Measurements from ENCODE around the gene SCD5.

The SCD5 gene

DNA sequence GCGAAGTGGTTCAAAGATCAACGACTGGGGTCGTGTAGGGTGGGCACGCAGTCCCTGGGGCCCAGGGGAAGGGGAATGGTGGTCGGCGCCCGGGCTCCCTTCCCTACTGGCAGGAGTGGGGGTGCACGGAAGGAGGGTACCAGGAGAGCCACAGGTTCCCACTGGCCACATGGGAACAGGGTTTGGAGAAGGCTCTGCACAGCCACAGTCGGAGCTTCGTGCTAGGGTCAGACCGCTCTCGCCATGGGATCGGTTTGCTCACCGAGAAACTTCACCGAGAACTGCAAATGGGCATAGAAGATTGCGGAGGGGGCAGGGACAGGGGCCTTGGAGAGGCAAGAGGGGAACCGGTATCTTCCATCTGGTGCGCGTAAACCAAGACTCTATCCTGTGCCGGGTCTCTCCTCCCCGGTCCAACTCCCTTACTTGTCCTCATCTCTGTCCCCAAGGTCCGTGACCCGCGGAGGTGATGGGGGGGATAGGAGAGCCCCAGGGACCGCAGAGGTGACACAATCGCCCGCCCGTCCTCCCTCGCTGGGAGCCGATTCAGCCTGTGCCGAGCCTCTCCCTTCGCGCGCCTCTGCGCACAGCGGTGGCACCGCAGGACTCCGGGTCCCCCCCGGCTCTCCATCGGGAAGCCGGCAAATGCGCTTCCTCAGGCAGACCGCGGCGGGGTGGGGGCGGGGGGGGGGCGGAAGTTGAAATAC, 1.0 kb downstream of the SCD5 start:
- in situ Hi-C loops (cut with MboI; ENCODE audit: low sequenced_read_pairs): no loop called here

DNA sequence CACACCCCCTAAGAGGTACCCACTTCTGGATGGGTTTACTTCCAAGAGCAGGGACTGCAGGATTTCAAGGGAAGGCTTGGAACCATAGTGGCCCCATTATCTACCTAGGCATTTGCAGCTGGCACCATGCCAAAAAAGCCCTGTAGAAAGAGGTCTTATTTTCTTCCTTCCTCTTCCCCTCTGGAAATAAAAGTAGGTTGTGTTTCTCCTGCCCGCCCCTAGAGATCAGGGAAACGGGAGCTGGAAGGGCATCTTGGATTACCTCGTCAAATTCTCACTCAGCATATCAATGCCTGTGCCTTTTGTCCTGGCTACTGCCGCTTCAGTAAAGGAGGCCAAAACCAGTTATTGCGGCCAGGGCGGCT, 1.6 kb downstream of the SCD5 start:
- in situ Hi-C loops (cut with MboI; ENCODE audit: low sequenced_read_pairs): no loop called here

DNA sequence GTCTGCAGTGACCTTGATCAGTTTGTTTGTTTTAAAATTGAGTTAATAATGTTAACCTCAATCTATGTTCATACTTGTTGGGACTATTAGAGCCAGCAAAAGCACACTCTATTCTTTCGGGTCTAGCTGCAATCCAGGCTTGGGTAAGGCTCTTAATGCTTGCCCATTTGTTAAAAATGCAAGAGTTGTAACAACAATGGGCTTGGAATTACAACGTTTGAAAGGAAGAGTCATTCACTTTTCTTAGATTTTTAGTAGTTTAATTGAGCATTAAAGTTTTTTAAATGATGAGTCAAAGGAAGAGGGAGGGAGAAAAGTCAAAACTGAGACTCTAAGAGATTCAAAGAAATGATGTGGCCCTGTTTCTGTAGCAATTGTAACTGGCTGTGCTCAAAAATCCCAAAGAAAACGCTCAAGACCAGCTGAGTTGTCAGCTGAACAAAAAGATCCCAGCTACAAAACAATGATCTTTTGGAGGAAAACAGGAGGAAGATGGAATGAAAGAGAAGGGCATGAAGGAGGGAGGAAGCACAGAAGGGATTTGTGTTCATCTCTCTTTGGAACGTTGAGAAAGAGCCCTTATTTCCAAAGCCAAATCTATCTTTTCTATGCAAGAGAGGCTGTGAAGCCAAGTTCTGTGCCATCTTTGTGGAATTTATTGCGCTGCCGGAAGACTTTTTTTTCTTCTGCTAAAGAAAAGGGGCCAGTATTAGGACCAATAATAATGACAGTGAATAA, 5.5 kb downstream of the SCD5 start:
- in situ Hi-C loops (cut with MboI; ENCODE audit: low sequenced_read_pairs): no loop called here

DNA sequence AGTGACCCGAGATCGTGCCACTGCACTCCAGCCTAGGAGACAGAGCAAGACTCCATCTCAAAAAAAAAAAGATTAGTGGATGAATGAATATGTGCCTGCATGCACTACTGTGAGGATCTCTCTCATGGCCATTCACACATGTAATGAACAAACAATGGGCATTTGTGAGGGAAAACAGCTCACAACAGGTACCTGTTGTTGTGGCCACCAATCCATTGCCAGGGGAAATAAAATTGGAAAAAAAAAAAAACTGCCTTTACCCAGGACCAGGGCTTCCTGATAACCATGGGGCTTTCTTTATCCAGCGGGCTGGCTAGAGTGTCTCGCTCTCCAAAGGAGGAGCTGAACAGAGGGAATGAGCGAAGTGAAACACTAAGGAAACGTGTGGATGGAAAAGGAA, 7.4 kb downstream of the SCD5 start:
- in situ Hi-C loops (cut with MboI; ENCODE audit: low sequenced_read_pairs): no loop called here

DNA sequence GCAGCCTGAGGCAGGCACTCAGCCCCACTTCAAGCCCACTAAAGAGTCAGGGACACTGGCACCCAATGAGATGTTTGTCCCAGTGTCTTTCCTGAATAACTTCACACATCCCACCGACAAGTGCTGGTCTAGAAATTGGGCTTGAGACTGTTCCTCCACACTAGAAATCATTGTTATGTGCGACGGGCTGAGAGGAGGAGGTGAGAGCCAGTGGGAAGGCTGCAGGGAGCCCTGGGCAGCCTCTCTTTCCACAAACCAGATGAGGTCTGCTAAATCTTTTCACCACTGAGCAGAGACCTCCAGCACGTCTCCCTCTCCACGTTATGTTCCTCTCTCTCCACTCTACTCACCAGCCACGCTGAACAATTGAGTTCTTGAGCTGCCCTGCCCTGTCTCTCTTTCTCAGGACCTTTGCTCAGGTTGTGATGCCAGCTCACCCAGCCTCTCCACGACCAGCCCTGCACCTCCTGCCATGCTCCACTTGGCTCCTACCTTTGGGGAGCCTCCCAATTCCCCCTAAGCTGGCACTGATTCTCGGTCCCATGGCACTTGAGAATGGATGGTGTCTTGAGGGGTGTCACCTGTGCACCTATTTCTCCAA, 8.4 kb downstream of the SCD5 start:
- in situ Hi-C loops (cut with MboI; ENCODE audit: low sequenced_read_pairs): no loop called here

DNA sequence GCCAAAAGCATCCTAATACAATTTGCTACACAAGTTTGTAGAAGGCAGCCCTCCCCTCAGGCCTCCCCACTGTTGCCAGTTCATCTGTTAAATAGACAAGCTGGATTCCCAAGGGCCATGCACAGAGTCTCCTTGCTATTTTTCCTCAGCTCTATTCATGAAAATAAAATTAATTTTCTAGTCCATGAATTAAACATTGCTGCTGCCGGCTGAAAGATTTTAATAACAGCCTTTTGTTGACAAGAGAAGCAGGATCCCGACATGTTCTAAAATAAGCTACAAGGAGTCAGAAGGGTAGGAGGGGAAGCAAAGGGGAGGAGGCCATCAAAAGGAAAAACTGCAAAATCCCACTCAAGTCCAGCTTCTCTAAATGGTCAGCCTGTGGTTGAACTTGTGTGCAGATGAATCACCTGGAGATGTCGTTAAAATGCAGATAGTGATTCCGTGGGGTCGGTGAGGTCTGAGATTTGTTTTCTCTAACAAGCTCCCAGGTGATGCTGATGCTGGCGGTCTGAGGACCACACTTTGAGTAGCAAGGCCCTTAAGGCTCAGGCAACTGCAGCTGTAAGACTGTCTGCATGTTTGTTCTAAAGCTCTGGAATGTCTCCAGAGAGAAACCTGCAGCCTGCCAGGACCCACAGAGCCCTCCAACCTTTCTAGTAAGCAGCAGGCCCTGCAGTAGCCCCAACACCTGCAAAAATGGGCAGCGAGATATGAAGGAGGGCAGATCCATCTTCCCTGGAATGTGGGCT, 9.4 kb downstream of the SCD5 start:
- in situ Hi-C loops (cut with MboI; ENCODE audit: low sequenced_read_pairs): no loop called here

DNA sequence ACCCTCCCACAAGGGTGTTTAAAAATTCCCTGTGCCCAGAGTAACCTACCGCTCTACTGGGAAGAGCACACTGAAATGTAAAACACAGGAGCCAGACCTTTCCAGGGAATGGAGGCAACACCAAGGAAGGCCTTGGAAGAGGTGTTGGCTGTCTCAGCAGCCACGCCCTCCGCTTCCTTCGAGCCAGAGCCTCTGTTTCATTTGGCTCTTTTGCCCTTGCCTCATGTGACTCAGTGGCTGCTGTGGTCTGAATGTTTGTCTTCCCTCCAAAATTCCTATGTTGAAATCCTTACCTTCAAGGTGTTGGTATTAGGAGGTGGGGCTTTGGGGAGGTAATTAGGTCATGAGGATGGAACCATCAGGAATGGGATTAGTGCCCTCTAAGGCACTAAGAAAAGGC, 11.3 kb downstream of the SCD5 start:
- in situ Hi-C loops (cut with MboI; ENCODE audit: low sequenced_read_pairs): no loop called here

DNA sequence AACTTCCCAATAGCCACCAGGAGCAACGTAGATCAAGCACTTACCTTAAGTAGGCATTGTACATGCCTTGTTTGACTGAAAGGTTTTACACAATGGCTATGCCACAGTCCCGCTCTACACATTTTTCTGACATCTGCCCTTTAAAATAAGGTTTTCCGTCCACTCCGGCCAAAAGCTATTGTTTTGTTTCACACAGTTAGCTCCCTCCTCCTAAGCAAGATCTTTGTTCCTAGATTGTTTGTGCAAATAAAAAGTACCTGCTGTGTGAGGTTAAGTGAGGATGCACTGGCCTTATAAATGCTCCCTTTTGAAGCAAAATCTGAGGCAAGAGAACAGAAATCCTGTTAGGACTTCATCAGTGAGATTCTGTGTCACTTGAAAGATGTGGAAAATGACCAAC, 11.8 kb downstream of the SCD5 start:
- in situ Hi-C loops (cut with MboI; ENCODE audit: low sequenced_read_pairs): no loop called here

DNA sequence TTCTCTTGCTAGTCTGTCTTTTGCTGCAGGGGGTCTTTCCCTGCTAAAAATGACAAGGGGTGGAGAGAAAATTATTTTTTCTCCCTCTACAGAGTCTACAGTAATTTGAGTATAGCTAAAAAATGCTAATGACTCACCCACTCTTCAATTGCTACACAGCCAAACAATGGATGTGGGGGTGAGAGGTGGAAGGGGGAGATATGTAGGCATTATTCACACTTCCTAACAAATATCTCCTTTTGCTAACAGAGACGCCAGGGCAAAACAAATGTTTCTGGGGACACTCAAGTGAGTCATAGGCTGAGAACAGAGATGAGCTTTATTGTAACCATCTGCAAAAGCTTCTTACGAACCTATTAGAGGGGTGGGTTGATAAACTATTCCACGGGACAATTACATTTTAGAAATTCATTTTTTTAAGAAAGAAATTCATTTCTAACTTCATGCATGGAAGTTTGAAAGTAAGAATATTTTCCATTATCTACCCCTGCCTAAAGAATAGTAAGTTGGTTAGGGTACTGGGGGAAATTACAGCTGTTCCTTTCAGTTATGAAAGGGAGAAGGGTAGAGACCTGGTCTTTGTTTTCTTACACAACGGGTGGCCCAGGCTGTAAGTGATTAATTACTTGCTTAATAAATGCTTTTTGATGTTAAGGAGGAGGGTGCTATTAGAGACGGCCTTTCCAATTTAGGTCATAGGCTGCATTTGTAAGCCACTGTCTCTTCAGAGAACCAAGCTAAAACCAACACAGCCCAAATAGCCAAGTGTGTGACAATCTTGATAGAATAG, 12.8 kb downstream of the SCD5 start:
- in situ Hi-C loops (cut with MboI; ENCODE audit: low sequenced_read_pairs): no loop called here

DNA sequence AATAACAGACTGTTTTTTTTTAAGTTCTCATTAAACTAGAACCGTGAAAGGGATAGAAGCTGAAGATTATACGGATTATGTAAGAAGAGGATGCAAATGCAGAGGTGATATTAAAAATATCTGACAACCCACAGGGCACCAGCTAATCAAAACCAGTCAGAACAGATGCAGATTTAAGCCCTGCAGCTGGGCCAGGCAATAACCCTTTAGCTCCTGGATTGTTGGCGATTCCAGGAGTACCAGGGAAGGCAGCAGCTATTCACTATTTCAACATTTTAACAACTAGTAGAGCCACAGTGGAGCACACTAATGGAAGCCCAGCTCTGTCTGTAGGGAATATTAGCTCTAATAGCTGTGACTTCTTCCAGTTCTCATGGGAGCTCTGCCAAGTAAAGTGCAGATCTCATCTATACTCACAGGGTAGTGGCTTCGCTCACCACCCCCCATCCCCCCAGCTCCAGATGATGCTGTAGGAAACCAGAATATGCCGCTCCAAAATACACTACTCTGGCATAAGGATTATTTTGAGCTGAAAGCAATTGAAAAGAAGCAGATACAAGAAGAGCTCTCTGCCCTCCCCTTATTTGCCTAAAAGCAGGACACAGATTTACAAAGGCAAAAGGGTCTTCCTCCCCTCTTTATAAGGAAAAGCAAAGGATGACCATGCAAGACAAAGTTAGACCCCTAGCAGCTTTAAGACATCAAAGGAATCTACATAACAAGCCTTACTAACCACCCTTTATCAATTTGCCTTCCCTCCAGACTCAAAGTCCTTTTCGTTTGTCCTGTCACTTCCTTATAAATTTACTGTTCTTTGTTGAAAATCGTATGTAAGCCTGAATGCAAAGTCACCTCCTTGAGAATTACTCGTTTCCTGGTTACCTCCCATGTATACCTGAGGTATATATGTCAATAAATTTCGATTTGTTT, 13.7 kb downstream of the SCD5 start:
- in situ Hi-C loops (cut with MboI; ENCODE audit: low sequenced_read_pairs): no loop called here

DNA sequence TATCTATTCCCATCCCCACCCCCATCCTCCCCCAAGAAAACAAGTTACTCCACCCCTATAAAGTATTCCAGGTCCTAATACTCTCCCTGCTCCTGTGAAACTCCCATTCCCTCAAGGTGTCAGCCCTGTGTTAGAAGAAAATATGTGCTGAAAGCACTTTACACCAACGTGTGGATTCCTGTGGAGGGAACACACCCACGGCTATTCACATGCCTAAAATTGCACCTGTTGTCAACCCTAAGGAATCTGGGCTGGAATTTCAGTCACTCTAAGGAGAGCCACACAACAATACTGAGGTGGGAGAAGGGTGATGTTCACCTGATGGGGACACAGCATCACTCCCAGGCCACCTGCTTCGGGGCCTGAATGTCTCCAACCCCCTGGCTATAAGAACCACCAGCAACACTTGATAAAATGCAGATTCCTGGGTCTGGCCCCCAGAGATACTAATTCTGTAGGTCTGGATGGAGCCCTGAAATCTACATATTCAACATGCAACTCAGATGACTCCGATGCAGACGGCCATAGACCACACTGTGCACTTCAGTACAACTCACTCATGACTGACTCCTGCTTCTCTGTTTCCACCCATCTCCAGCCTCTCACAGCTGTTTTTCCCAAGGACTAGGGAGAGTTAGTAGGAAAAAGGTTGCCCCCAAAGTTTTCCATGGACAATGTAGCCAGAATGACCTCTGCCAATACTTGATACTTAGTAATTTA, 15.8 kb downstream of the SCD5 start:
- in situ Hi-C loops (cut with MboI; ENCODE audit: low sequenced_read_pairs): no loop called here

DNA sequence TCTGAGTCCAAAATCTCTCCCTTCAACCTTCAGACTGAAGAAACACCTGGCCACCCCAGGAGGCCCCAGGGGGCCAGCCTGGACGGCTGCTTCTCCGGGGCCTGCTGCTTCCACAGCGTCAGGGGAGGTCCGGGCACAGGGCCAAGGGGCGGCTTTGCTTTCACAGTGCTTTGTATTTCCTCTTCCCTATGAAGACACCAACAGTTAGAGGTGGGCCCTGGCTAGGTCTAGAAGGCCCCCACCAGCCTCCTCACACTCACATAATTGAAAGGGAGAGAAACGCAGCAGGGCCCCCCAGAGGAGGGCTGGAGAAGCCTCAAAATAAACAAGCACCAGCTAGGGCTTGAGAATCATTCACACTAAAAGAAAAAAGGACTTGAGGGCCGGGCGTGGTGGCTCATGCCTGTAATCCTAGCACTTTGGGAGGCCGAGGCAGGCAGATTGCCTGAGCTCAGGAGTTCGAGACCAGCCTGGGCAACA, 17.8 kb downstream of the SCD5 start:
- in situ Hi-C loops (cut with MboI; ENCODE audit: low sequenced_read_pairs): no loop called here

DNA sequence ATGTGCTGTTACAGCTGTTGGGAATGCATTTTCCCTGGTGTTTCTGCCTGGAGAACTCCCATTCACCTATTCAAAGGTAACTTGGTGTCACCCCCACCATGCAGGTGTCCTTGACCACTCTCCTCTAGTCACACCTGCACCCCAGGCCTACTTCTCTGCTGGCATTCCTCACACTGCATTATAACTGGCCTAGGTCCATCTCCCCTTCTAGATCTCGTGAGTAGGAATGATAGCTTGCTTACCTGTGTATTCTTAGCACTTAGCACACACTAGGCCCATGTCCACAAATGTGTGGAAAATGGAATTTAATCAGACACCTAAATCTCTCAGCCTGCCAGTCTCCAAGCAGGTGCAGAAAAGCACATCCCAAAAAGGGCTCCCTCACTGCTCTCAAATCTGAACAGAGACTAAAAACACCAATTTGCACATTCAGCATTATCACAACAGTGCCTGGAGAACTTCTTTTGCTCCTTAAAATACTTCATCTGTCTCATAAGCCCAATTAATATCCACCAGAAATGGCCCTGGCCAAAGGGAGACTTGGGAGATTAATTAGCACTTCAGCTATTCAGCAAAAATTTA, 18.3 kb downstream of the SCD5 start:
- in situ Hi-C loops (cut with MboI; ENCODE audit: low sequenced_read_pairs): no loop called here

DNA sequence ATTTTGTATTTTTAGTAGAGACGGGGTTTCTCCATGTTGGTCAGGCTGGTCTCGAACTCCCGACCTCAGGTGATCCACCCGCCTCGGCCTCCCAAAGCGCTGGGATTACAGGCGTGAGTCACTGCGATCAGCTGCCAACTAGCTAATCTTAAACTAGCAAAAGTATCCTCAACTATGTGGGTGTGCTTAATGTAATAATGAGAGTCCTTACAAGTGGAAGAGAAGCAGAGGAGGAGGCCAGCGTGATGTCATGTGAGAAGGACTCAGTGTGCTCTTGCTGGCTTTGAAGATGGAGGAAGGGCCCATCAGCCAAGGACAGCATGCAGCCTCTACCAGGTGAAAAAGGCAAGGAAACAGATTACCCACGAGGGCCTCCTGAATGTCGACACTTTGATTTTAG, 19.6 kb downstream of the SCD5 start:
- in situ Hi-C loops (cut with MboI; ENCODE audit: low sequenced_read_pairs): no loop called here

DNA sequence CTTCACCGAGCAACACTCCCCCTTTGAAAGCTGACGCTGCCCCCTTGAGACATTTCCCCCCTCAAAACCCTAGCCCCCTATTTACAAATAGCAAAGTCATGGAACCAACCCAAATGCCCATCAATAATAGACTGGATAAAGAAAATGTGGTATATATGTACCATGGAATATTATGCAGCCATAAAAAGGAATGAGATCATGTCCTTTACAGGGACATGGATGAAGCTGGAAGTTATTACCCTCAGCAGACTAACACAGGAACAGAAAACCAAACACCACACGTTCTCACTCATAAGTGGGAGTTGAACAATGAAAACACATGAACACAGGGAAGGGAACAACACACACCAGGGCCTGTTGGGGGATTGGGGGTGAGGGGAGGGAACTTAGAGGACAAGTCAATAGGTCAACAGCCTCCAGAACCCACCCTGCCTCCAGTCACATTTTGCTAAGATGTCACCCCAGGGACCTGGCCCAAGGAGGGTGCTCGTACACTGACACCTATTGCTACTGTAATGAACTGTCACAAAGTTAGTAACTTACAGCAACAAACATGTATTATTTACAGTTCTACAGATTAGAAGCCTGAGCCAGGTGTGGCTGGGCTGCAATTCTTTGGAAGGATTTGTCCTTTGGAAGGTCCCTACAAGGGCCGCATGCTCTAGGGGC, 20.6 kb downstream of the SCD5 start:
- in situ Hi-C loops (cut with MboI; ENCODE audit: low sequenced_read_pairs): no loop called here

DNA sequence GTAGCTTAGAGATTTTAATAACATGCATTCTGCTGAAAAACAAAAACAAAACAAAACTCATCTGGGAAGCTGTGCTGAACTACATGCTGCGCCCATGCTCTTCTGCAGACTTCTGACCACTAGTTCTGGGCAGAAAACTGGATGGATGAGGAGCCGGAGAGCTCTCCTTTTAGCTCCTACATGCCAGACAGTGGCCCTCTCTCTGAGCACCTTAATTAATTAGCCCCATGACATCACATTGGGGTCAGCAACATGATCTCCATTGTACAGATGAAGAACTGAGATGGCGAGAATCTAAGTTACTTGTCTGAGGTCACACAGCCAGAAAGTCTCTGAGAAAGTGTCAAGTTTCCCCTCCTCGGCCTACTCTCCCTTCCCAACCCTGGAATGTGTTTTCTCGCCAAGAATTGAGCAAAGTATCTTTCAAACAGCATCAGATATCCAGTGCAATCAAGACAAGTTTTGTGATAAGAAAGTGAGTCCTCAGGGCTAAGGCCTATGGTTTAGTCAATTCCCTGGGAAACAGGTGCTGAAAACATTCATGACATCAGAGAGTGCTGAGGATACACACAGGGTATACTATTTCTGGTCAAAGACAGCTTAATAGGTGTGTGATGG, 21.6 kb downstream of the SCD5 start:
- in situ Hi-C loops (cut with MboI; ENCODE audit: low sequenced_read_pairs): no loop called here

DNA sequence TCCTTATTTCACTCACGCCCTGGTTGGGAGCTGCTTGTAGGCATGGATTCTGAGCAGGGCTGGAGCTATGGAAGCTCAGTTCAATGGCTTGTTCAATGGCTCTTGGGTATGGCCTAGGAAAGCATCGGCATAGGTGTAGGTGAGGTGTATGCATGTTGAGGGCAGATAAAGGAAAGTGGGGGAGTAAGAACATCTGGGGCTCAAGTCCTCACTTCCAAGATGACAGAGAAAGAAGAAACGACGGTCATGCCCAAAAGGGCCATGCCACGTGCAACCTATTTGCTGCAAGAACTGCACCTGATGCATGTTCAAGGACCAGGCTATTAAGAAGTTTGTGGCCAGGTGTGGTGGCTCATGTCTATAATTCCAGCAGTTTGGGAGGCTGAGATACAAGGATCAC, 23.4 kb downstream of the SCD5 start:
- in situ Hi-C loops (cut with MboI; ENCODE audit: low sequenced_read_pairs): no loop called here

DNA sequence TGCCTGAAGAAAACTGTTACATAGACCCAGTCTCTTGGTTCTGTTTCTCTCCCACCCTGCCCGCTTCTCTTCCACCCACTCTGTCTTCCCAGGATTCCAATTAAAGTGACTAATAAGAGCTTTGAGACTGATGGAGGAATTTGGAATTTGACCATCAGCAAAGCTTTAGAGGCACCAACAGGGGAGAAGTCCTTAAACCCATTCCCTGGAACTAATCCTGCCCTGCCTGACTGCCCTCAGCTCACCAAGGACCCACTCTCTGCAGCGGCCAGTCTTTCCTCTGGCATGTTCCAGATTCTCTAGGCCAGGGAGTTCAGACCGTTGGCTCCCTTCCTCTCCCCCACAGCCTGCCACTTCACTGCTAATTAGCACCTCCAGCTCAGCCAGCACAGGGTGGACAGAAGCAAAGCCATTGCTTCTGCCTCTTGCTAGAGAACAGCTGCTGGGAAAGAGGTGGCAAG, 23.9 kb downstream of the SCD5 start:
- in situ Hi-C loops (cut with MboI; ENCODE audit: low sequenced_read_pairs): no loop called here
